Endothelial cell (in vitro differentiated cells): Measurements from ENCODE around the gene TGFB2. TPM values are rescaled to one million over a fixed set of nuclear protein-coding genes. Genes with fewer than 3 reads are reported as not detected.

Experiments used
- DNase-seq: peaks from one replicate; pipeline ENCODE4 v3.0.0; 2021; ENCODE audit warnings: low spot score
- H3K27ac Mint-ChIP-seq: one replicate; pipeline ENCODE4 v1.8.0; 2021; ENCODE audit warnings: mixed read lengths, inconsistent platforms; ENCODE audit not compliant: unreplicated experiment
- H3K27me3 Mint-ChIP-seq: one replicate; pipeline ENCODE4 v1.8.0; 2021; ENCODE audit warnings: mild to moderate bottlenecking, moderate library complexity, mixed read lengths, inconsistent platforms; ENCODE audit not compliant: unreplicated experiment
- H3K36me3 Mint-ChIP-seq: one replicate; pipeline ENCODE4 v1.8.0; 2021; ENCODE audit warnings: mild to moderate bottlenecking, low read depth, mixed read lengths, inconsistent platforms; ENCODE audit not compliant: unreplicated experiment
- H3K4me1 Mint-ChIP-seq: one replicate; pipeline ENCODE4 v1.8.0; 2021; ENCODE audit warnings: mild to moderate bottlenecking, mixed read lengths, inconsistent platforms; ENCODE audit not compliant: unreplicated experiment
- H3K4me3 Mint-ChIP-seq: one replicate; pipeline ENCODE4 v1.8.0; 2021; ENCODE audit warnings: mild to moderate bottlenecking, mixed read lengths, inconsistent platforms; ENCODE audit not compliant: unreplicated experiment
- H3K9me3 Mint-ChIP-seq: one replicate; pipeline ENCODE4 v1.8.0; 2021; ENCODE audit warnings: mixed read lengths, inconsistent platforms; ENCODE audit not compliant: unreplicated experiment
- total RNA-seq: library from RNA; stranded (reverse); fragmentation: NEBNext Ultra II Directional; extraction: Animal tissue kit (Norgen Biotek cat#: 25700); gene quantifications from one replicate; pipeline ENCODE4 v1.2.1, GENCODE V29; 2021; ENCODE audit not compliant: unreplicated experiment
- TF ChIP-seq, protein P1 (sequence below): fragments of 200-600 bp; sonication (generic); IDR thresholded peaks from one replicate; pipeline ENCODE4 v1.5.0; 2021; ENCODE audit warnings: antibody characterized with exemption; ENCODE audit not compliant: unreplicated experiment

The TGFB2 gene
- total RNA-seq, 1 donor from 2014 or later: 0.62 TPM

GRCh38 chr1:218425647-218426342 is 80.7 kb downstream of the TGFB2 start:
- no peak for DNase-seq
- peaks cover 2% of the 10 kb centered on the region for H3K4me1 Mint-ChIP-seq
- peaks cover 2% of the 10 kb centered on the region for H3K27me3 Mint-ChIP-seq
- no peak overlapping the region for H3K4me3 Mint-ChIP-seq
- TF ChIP-seq, protein P1, sequence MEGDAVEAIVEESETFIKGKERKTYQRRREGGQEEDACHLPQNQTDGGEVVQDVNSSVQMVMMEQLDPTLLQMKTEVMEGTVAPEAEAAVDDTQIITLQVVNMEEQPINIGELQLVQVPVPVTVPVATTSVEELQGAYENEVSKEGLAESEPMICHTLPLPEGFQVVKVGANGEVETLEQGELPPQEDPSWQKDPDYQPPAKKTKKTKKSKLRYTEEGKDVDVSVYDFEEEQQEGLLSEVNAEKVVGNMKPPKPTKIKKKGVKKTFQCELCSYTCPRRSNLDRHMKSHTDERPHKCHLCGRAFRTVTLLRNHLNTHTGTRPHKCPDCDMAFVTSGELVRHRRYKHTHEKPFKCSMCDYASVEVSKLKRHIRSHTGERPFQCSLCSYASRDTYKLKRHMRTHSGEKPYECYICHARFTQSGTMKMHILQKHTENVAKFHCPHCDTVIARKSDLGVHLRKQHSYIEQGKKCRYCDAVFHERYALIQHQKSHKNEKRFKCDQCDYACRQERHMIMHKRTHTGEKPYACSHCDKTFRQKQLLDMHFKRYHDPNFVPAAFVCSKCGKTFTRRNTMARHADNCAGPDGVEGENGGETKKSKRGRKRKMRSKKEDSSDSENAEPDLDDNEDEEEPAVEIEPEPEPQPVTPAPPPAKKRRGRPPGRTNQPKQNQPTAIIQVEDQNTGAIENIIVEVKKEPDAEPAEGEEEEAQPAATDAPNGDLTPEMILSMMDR: no peak
- no peak overlapping the region for H3K27ac Mint-ChIP-seq
- no peaks in the 10 kb centered on the region for H3K9me3 Mint-ChIP-seq
- no peaks in the 10 kb centered on the region for H3K36me3 Mint-ChIP-seq

- H3K9me3 Mint-ChIP-seq: no peaks in the 10 kb centered on the region
- TF ChIP-seq, protein P1: no peak
- no peaks in the 10 kb centered on the region for H3K36me3 Mint-ChIP-seq
- H3K27me3 Mint-ChIP-seq: peaks cover 2% of the 10 kb centered on the region
- no peak for DNase-seq
- no peak overlapping the region for H3K4me3 Mint-ChIP-seq
- H3K4me1 Mint-ChIP-seq: peaks cover 2% of the 10 kb centered on the region
- H3K27ac Mint-ChIP-seq: no peak overlapping the region
Observed at GRCh38 chr1:218426343-218426657, 81.2 kb downstream of the TGFB2 start.

- DNase-seq: no peak
Observed at GRCh38 chr1:218429301-218429700, 84.2 kb downstream of the TGFB2 start.

DNA sequence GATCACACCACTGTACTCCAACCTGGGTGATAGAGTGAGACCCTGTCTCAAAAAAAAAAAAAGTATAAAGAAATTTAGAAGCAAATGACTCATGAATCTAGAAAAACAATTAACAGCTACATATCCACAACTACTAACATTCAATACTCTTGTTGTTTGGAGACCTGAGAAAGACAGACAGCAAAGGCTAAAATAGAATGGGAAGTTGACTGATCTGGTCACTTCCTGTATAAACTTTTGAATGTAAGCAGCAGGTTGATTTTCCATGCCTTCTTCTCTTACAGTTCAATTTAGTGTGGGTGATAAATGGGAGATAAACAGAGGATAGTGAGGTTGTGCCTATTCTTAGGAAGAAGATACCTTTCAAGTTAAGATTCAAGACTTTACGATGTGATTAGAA is 85.2 kb downstream of the TGFB2 start:
- peaks cover 2% of the 10 kb centered on the region for H3K4me1 Mint-ChIP-seq
- no peak for DNase-seq
- H3K36me3 Mint-ChIP-seq: no peaks in the 10 kb centered on the region
- H3K27me3 Mint-ChIP-seq: peaks cover 2% of the 10 kb centered on the region
- H3K4me3 Mint-ChIP-seq: no peak overlapping the region
- no peak overlapping the region for H3K27ac Mint-ChIP-seq
- TF ChIP-seq, protein P1: no peak
- H3K9me3 Mint-ChIP-seq: no peaks in the 10 kb centered on the region

More at GRCh38 chr1:218429301-218429700, 84.2 kb downstream of the TGFB2 start:
- Mint-ChIP-seq H3K27ac (no peak overlapping the region), H3K36me3 (no peaks in the 10 kb centered on the region), H3K4me3 (no peak overlapping the region), H3K27me3 (peaks cover 2% of the 10 kb centered on the region), H3K9me3 (no peaks in the 10 kb centered on the region), H3K4me1 (peaks cover 2% of the 10 kb centered on the region)
- TF ChIP-seq, protein P1: no peak

DNA sequence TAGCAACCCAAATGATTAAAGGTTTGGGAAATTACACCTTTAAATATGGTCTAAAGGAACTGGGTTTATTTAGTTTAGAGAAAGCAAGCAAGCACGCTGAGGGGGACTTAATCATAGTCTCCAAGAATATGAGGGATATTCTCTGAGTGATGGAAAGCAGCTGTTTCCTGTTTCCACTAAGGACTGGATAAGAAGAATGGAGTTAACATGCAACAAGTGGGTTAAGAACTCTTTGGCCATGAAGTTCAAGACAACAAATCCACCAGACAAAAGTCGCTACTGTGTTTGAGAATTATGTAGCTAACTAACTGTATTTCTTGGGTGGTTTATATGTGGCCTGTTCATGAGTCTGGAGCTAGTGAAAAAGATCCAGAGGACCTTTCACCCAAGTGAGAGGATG is 85.7 kb downstream of the TGFB2 start:
- H3K36me3 Mint-ChIP-seq: no peaks in the 10 kb centered on the region
- no peak overlapping the region for H3K27ac Mint-ChIP-seq
- H3K27me3 Mint-ChIP-seq: peaks cover 2% of the 10 kb centered on the region
- H3K4me1 Mint-ChIP-seq: peaks cover 2% of the 10 kb centered on the region
- no peaks in the 10 kb centered on the region for H3K9me3 Mint-ChIP-seq
- TF ChIP-seq, protein P1: no peak
- no peak overlapping the region for H3K4me3 Mint-ChIP-seq
- DNase-seq: no peak
